HG03045 (cell line): ENCODE data around the gene TTC36.
A peak's percentile ranks its signal among the peaks of the same experiment; 100 is the strongest.
"Not testable (repeated sequence)": the region's sequence is repeated elsewhere in the genome, so short reads cannot be mapped to it uniquely, and the experiment has no call there.

Experiments used
- ATAC-seq: cut with Tn5 transposase; IDR thresholded peaks from one replicate; pipeline ENCODE4 v1.9.1; 2021; ENCODE audit warnings: mild to moderate bottlenecking, moderate library complexity; ENCODE audit not compliant: unreplicated experiment

Gene TTC36

GRCh38 chr11:118527109-118527508, at the start of gene TTC36:
Gene TTC36, plus strand, starts transcription at chr11:118527474. Its CDS starts 21 bp downstream, at chr11:118527495.
- ATAC-seq = no peak

GRCh38 chr11:118481238-118481637, 46.0 kb upstream of the TTC36 start:
- ATAC-seq = not testable (repeated sequence)

- no peak for ATAC-seq
Observed at GRCh38 chr11:118484405-118484804, 42.9 kb upstream of the TTC36 start.

- no peak for ATAC-seq
Observed at GRCh38 chr11:118485273-118485672, 42.0 kb upstream of the TTC36 start.

- no peak for ATAC-seq
Observed at GRCh38 chr11:118488480-118489109, 38.7 kb upstream of the TTC36 start.

GRCh38 chr11:118491041-118491440, 36.2 kb upstream of the TTC36 start:
- no peak for ATAC-seq

- no peak for ATAC-seq
Observed at GRCh38 chr11:118497831-118498230, 29.4 kb upstream of the TTC36 start.

- no peak for ATAC-seq
Observed at GRCh38 chr11:118503216-118503615, 24.1 kb upstream of the TTC36 start.

GRCh38 chr11:118511601-118512000, 15.7 kb upstream of the TTC36 start:
- ATAC-seq = no peak

GRCh38 chr11:118514103-118514502, 13.2 kb upstream of the TTC36 start:
- ATAC-seq = no peak

GRCh38 chr11:118519549-118519948, 7.7 kb upstream of the TTC36 start:
- ATAC-seq = no peak

GRCh38 chr11:118521892-118522311, 5.4 kb upstream of the TTC36 start:
- ATAC-seq = no peak

- ATAC-seq = no peak
Observed at GRCh38 chr11:118522571-118523072, 4.7 kb upstream of the TTC36 start.

GRCh38 chr11:118524356-118524755, 2.9 kb upstream of the TTC36 start:
- ATAC-seq = no peak

- no peak for ATAC-seq
Observed at GRCh38 chr11:118524757-118525470, 2.4 kb upstream of the TTC36 start.

- ATAC-seq = no peak
Observed at GRCh38 chr11:118526688-118527087, 586 bp upstream of the TTC36 start.

GRCh38 chr11:118528511-118528910, 1.2 kb downstream of the TTC36 start:
- ATAC-seq = no peak

- no peak for ATAC-seq
Observed at GRCh38 chr11:118529584-118530175, 2.4 kb downstream of the TTC36 start.

GRCh38 chr11:118530180-118530682, 3.0 kb downstream of the TTC36 start:
- ATAC-seq = no peak

- ATAC-seq = peak; percentile 61
Observed at GRCh38 chr11:118530683-118531596, 3.7 kb downstream of the TTC36 start, which contains the start of gene TMEM25. Gene TMEM25, plus strand, starts transcription at chr11:118531192. Its CDS starts 610 bp downstream, at chr11:118531802.
